Prostate gland (tissue), 2 donors: ENCODE measurements around the gene VIPAS39.

ENCODE experiments used
- POLR2A ChIP-seq: fragments of 450-650 bp; IDR thresholded peaks from one replicate; pipeline ENCODE4 v1.6.1; 2016; ENCODE audit warnings: antibody characterized with exemption, mild to moderate bottlenecking
- POLR2AphosphoS5 ChIP-seq: sonication (generic); formaldehyde crosslinking; IDR thresholded peaks from one replicate; pipeline ENCODE4 v1.6.1; 2017; ENCODE audit warnings: antibody characterized with exemption
- TF ChIP-seq, protein P1 (sequence below), 4 experiments: fragments of 200-600 bp in 2 of 4; fragments of 450-650 bp in 2 of 4; sonication (generic) in 2 of 4; IDR thresholded peaks; 1 replicate in 3 of 4; 2 replicates in 1 of 4; pipeline ENCODE4 v1.5.1; 2016 to 2019; ENCODE audit warnings: antibody characterized with exemption in 4 of 4, mild to moderate bottlenecking in 2 of 4, moderate library complexity in 2 of 4

DNA sequence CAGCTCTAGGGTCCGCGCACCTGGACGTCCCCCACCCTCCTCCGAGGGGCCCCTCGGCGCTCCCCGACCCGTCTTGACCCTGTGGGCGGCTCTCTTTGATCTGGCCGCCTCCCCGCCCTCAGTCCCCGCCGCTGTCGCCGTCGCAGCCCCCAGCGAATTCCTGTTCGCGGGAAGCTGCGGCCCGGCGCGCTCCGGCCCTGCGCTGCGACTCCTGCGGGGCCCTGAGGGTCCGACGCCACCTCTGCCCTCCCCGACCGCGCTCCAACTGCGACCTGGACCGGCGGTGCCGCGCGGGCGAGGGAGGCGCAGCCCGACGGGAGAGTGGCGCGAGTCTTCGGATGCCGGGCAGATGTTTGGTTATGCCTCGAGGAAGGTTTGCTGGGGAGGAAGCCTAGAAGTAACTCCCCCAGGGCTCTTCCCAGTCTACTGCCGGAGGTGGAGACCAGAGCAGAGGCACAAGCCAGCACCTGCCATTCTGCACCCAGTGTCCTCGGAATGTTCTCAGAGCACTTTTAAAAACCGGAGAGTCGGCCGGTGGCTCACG lies 41.7 kb upstream of the VIPAS39 start:
- TF ChIP-seq, protein P1, sequence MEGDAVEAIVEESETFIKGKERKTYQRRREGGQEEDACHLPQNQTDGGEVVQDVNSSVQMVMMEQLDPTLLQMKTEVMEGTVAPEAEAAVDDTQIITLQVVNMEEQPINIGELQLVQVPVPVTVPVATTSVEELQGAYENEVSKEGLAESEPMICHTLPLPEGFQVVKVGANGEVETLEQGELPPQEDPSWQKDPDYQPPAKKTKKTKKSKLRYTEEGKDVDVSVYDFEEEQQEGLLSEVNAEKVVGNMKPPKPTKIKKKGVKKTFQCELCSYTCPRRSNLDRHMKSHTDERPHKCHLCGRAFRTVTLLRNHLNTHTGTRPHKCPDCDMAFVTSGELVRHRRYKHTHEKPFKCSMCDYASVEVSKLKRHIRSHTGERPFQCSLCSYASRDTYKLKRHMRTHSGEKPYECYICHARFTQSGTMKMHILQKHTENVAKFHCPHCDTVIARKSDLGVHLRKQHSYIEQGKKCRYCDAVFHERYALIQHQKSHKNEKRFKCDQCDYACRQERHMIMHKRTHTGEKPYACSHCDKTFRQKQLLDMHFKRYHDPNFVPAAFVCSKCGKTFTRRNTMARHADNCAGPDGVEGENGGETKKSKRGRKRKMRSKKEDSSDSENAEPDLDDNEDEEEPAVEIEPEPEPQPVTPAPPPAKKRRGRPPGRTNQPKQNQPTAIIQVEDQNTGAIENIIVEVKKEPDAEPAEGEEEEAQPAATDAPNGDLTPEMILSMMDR (IDR thresholded peaks at IDR 0.05), result no peak
- TF ChIP-seq POLR2AphosphoS5 (no peak), POLR2A (no peak)
